ENCODE measurements around the gene EXO1. TPM values are rescaled to one million over a fixed set of nuclear protein-coding genes. Genes with fewer than 3 reads are reported as not detected.

EXO1 gene
- total RNA-seq, 2 experiments from 2014 or later: 65.3 to 66.8 TPM

GRCh38 chr1:241934866-241935265 lies 86.9 kb downstream of the EXO1 start:
- Mint-ChIP-seq H3K27ac (no peak overlapping the region), H3K36me3 (ENCODE audit: low read depth) (no peaks in the 10 kb centered on the region), H3K4me3 (no peak overlapping the region), H3K27me3 (peaks cover 3% of the 10 kb centered on the region), H3K9me3 (peaks cover 4% of the 10 kb centered on the region), H3K4me1 (ENCODE audit: low read depth) (no peaks in the 10 kb centered on the region)
- TF ChIP-seq, protein P1, sequence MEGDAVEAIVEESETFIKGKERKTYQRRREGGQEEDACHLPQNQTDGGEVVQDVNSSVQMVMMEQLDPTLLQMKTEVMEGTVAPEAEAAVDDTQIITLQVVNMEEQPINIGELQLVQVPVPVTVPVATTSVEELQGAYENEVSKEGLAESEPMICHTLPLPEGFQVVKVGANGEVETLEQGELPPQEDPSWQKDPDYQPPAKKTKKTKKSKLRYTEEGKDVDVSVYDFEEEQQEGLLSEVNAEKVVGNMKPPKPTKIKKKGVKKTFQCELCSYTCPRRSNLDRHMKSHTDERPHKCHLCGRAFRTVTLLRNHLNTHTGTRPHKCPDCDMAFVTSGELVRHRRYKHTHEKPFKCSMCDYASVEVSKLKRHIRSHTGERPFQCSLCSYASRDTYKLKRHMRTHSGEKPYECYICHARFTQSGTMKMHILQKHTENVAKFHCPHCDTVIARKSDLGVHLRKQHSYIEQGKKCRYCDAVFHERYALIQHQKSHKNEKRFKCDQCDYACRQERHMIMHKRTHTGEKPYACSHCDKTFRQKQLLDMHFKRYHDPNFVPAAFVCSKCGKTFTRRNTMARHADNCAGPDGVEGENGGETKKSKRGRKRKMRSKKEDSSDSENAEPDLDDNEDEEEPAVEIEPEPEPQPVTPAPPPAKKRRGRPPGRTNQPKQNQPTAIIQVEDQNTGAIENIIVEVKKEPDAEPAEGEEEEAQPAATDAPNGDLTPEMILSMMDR (IDR thresholded peaks at IDR 0.05): no peak
- intact Hi-C loops (cut with micrococcal nuclease): no loop called here
- ChIA-PET POLR2A (no interaction called here), CTCF (interaction anchor here (0.5 kb wide), 1 partner anchor 18 kb away, joined by 3 read pairs; no protein-coding TSS in a partner anchor)
- no peak for DNase-seq
- ATAC-seq: no peak

Other genes starting within 250 kb of the EXO1 start
- gene CHML, start 207.8 kb upstream of the EXO1 start, total RNA-seq: 10 to 100 TPM; 20.3 to 24.7 TPM
- gene OPN3, start 207.8 kb upstream of the EXO1 start, total RNA-seq: 10 to 100 TPM in 1 of 2 experiments, 1 to 10 TPM in 1; 9.9 to 11.8 TPM
- gene WDR64, start 195.9 kb upstream of the EXO1 start, total RNA-seq: not detected
- not detected for gene BECN2, start 109.6 kb downstream of the EXO1 start, total RNA-seq
- gene MAP1LC3C, start 150.9 kb downstream of the EXO1 start, total RNA-seq: not detected

Measured in activated CD8-positive, alpha-beta T cell treated with anti-CD3 and anti-CD28 coated beads for 36 hours (primary cell).